GM21390 (cell line): Measurements from ENCODE around the gene ATP6V1B1.
A peak's percentile ranks its signal among the peaks of the same experiment; 100 is the strongest.
"Not testable (repeated sequence)": the region's sequence is repeated elsewhere in the genome, so short reads cannot be mapped to it uniquely, and the experiment has no call there.

Experiments used
- ATAC-seq: cut with Tn5 transposase; IDR thresholded peaks from one replicate; pipeline ENCODE4 v1.9.1; 2021; ENCODE audit not compliant: unreplicated experiment

Gene ATP6V1B1

GRCh38 chr2:70987386-70987785, 51.7 kb downstream of the ATP6V1B1 start:
- no peak for ATAC-seq

GRCh38 chr2:70988151-70988550, 52.5 kb downstream of the ATP6V1B1 start:
- no peak for ATAC-seq

GRCh38 chr2:70988726-70989648, 53.3 kb downstream of the ATP6V1B1 start:
- no peak for ATAC-seq

GRCh38 chr2:70990216-70990615, 54.5 kb downstream of the ATP6V1B1 start:
- no peak for ATAC-seq

GRCh38 chr2:70991142-70991541, 55.4 kb downstream of the ATP6V1B1 start:
- ATAC-seq, result no peak

GRCh38 chr2:70991742-70992141, 56.0 kb downstream of the ATP6V1B1 start:
- no peak for ATAC-seq

GRCh38 chr2:70992945-70993853, 57.5 kb downstream of the ATP6V1B1 start:
- no peak for ATAC-seq

GRCh38 chr2:70994009-70994698, 58.5 kb downstream of the ATP6V1B1 start:
- peak; percentile 21 for ATAC-seq

- ATAC-seq, result peak; percentile 97
These were observed 59.2 kb downstream of the ATP6V1B1 start, which contains the start of gene TEX261 for GRCh38 chr2:70994699-70995425. Gene TEX261 (minus strand): TSS chr2:70994873. CDS start chr2:70994757, 116 bp downstream.

- peak; percentile 48 for ATAC-seq
These were observed 59.7 kb downstream of the ATP6V1B1 start for GRCh38 chr2:70995426-70995729.

GRCh38 chr2:70998885-70999284, 63.2 kb downstream of the ATP6V1B1 start:
- ATAC-seq, result not testable (repeated sequence)

GRCh38 chr2:70999362-70999761, 63.7 kb downstream of the ATP6V1B1 start:
- ATAC-seq, result no peak

- ATAC-seq, result not testable (repeated sequence)
These were observed 64.2 kb downstream of the ATP6V1B1 start for GRCh38 chr2:70999931-71000330.

- ATAC-seq, result peak; percentile 96
These were observed 65.3 kb downstream of the ATP6V1B1 start for GRCh38 chr2:71000780-71001591.

GRCh38 chr2:71001592-71001927, 65.9 kb downstream of the ATP6V1B1 start:
- ATAC-seq, result no peak

GRCh38 chr2:71001981-71002570, 66.4 kb downstream of the ATP6V1B1 start:
- no peak for ATAC-seq

GRCh38 chr2:71003396-71003795, 67.7 kb downstream of the ATP6V1B1 start:
- no peak for ATAC-seq

GRCh38 chr2:71003966-71004755, 68.5 kb downstream of the ATP6V1B1 start:
- ATAC-seq, result no peak

- no peak for ATAC-seq
These were observed 69.2 kb downstream of the ATP6V1B1 start for GRCh38 chr2:71004857-71005256.
